ENCODE data around the gene SORCS2. TPM values are rescaled to one million over a fixed set of nuclear protein-coding genes. Genes with fewer than 3 reads are reported as not detected.

Gene SORCS2
- total RNA-seq, 1 experiment from 2014 or later: not detected

DNA sequence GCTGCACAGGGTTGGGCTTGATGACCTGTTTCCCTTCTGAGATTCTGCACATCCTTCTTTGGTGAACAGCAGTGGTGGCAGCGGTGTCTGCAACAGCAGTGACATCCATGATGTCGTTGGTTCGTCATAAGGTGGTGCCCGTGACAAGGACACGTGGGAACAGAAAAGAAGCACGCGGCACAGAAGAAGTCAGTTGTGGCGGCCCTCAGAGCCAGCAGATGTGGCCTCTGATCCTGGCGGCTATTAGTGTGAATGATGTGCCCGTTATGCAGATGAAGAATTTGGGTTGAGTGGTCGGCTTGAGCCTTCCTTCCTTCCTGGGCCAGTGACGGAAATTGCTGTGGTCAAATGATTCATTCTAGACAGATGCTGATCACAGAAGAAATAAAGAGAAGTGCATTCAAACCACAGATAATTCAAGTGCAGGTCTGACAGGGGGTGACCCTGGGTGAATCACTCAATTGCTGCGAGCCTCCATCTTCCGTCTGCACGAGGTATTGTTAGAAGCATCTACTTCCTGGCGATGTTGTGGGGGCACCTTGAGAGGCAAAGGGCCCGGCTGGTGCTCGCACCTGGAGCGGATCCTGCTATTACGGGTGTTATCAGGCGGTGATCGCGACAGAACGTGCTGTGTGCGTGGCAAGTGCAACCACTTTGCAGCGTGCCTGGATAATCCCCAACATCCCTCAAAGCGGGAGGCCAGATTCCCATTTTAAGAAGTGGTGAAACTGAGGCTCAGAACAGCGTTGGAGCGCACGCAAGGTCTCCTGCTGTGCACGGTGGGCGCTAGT lies 457.6 kb downstream of the SORCS2 start:
- DNase-seq (ENCODE audit: extremely low read depth, low read depth): no peak

DNA sequence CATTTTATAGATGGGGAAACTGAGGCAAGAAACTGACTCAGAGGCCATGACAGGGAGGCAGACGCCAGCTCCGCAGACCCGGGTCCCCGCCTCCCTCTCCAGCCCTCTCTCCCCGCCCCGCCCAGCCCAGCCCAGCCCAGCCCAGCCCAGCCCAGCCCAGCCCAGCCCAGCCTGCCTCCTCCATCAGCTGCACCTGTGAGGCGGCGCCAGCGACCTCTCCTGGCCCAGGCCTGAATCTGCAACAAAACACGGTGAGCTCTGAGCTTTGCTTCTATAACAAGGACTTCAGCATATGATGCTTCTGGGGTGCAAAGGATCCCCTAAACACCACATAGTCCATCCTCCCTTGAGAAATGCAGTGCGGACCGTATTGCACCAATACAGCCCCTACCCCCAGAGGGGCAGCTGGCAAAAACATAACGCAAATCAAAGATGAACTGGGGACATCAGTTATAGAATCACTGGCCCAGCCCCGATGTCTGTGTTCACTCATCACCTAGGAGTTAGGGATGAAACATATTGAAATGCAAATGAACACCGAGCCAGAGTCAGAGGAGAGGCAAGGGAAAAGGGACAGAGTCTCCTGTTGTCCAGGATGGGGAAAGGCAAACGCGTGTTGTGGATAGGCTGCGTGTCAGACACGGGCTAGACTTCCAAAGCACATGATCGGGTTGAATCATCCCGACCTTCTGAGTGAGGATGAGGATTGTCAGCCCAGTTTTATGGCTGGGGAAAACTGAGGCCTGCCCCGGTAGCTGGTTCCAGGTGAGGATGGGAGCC lies 458.5 kb downstream of the SORCS2 start:
- DNase-seq (ENCODE audit: extremely low read depth, low read depth): no peak

DNA sequence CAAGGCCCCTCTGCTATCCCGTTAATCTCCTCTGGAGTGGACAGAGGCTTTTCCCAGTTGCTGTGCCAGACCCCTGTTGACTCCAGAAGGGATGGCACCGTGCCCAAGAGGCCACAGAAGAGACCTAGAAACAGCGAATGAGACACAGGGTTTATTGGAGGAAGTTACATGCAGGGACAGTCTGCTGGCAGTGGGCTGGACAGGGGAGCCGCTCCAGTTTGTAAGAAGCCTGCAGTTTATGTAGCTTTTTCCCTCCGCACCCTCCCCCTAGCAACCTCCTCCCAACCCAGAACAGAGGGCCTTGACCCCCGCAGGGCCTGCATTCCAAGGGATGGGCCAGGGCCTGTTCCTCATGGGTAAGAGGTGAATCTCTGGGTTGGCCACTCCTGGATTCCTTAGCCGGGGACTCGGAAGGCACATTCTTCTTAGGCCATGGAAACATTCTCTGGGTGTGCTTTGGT lies 459.2 kb downstream of the SORCS2 start:
- no peak for DNase-seq (ENCODE audit: extremely low read depth, low read depth)

DNA sequence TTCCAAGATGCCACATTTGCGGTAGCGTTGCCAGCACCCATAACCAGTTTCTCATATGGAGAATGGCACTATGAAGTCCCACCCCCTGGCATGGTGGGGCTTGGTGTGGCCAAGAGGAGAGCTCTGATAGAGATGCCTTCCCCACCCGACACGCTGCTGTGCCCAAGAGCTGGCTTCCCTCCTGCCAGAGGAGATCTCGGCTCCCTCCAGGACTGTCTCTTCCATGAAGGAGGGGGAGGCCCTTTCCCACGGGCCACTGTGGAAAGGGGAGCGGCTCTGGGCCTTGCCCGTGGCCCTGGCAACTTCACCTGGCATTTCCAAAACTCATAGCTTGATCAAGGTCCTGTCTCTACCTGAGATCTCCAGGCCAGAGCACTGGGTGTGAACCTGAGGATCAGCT lies 459.7 kb downstream of the SORCS2 start:
- DNase-seq (ENCODE audit: extremely low read depth, low read depth): no peak

DNA sequence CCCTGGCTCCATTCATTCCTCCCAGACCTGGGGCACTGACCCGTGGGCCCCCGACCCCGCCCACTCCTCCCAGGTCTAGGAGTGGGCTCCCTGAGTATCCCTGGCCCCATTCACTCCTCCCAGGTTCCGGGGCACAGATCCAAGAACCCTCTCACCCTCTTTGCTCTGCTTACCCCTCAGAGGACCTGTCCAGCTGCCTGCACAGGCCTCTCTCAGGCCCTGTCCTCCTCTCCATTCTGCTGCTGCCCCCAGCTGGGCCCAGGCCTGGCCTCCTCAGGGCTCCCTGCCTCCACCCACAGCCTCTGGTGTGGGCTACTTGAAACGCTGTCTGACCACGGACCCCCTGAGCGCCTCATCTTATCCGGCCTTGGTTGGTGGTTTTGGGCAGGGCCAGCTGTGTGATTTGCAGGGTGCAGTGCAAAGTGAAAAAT lies 460.1 kb downstream of the SORCS2 start:
- no peak for DNase-seq (ENCODE audit: extremely low read depth, low read depth)

DNA sequence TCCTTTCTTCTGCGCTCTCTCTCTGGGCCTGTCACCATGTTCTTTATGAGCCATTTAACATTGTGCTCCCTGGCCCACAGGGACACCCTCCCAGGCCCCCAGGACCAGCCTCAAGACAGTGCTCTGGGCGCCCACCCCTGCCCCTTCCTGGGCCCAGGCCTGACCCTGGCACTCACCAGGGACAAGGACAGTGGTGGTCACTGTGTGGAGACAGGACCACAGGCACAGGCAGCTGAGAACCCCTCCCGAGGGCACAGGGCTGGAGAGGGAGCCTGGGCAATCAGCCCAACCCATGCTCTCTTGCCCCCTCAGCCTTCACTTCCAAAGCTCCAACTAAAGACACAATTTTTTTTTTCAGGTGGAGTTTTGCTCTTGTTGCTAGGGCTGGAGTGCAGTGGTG lies 460.6 kb downstream of the SORCS2 start:
- no peak for DNase-seq (ENCODE audit: extremely low read depth, low read depth)

DNA sequence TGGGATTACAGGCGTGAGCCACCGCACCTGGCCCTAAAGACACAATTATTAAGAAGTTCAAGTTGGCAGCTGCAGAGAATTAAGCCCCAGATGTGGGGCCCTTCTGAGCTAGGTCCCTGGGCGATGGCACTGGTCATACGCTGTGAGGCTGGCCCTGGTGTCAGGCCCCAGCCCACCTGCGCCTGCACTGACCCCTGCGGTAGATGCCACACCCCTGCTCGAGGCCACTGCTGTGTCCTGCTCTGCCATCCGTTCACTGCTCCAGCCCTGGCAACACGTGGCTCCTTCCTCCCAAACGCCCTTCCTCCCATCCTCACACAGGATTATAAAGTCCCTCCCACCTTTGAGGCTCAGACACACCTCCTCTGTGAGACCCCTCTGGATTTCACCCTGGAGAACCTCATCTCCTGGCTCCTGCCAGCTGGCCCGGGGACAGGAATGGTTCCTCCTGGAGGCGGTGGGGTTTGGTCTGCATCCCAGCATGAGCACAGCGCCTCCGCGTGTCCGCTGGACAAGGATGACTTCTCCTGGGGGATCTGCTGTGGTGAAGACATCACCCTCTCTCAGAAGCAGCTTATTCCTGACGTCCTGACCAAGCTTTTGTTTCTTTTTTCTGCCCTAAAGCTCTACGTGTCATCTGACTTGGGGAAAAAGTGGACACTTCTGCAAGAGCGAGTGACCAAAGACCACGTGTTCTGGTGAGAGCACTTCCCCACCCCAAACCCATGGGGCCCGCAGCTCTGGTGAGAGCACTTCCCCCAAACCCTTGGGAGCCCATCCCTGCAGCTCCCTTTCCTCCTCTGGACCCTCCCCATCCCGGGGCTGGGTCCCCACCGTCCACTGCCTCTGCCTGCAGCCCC lies 461.4 kb downstream of the SORCS2 start:
- DNase-seq (ENCODE audit: extremely low read depth, low read depth): no peak

DNA sequence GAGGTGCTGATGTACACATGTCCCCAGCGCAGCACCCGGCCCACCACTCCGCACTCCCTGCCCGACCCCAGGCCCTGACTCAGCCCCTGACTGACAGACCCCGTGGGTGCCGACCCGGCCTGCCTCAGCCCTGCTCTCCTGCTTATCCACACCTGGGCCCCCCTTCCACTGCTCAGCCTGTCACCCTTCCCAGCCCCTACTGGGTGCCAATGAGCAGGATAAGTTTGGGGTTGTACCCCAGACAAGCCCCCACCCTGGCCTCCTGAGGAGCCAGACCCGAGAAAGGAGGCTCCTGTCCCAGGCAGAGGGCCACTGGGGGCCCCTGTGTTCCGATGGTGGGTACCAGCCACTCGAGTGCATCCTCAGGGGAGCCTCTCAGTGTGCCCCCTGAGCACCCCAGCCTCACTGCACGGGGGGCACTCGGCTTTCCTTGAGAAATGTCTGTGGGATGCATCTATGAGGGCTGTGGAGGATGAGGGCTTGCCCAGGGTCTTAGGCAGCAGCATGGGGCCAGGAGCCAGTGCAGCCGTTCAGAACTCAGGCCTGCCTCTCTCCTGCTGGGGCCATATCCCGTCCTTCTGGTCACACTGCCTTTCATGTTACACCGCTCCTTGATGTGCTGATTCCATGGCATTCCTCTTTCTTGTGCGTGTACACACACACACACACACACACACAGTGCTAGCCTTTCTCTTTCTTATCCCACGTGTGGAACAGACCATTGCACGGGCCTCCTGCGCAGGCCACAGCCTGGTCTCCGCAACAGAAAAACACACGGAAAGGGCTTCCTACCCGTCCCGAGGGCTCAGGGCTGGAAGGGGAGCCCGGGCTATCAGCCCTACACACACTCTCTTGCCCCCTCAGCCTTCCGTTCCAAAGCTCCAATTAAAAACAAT lies 462.5 kb downstream of the SORCS2 start:
- DNase-seq (ENCODE audit: extremely low read depth, low read depth): no peak

DNA sequence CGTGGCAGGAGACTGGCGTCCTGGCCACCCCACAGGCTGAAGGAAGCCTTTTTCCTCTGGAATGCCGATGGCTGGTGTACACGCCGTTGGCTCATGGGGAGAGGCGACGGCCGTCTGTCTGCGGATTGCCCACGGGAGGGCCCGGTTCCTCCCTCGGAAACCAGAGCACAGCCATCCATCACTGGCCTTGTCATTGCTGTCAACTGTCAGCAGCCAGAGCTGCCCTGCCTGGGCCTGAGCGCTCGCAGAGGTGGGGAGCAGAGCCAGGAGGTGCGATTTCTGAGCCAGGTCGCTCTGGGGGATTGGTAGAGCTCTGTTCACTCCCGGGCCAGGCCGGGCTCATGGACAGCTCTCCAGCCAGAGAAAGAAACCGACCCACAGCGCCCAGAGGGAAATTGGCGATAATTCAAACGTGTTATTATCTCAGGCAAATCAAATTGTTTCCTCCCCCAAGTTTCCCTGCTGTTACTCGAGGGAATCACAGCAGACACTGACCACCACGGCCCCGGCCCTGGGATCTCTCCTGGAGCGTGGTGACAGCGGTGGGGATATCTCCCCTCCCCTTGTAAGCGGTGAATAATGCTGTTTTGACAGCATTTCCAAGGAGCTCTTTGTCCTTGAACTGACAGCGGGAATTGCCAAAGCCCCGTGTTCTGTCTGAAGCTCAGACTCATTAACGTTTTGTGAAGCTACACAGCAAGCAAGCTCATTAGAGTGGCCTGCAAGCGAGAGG lies 463.3 kb downstream of the SORCS2 start:
- DNase-seq (ENCODE audit: extremely low read depth, low read depth): no peak

DNA sequence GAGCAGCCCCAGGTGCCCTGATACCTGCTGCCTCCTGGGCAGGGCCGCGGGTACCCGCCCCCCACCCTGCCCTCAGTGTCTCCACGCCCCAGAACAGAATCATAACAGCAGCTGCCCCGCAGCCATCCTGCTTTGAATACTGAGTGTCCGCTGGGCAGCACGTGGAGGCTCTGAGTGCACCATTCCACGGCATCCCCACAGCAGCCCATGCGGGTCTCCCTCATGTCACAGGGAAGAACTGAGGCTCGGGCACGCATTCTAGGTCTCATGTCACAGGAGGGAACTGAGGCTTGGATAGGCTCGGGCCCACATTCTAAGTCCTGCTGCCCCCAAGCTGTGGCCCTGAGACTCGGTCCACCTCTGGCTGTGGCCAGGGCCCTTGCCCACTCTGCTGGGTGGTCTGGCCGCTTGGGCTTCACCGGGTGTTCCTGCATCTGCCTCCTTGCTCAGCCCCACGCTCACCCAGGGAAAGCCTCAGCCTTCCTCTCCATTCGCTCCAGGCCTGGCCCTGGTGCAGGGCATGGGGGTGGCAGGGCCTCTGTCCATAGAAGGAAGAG lies 464.0 kb downstream of the SORCS2 start:
- no peak for DNase-seq (ENCODE audit: extremely low read depth, low read depth)

DNA sequence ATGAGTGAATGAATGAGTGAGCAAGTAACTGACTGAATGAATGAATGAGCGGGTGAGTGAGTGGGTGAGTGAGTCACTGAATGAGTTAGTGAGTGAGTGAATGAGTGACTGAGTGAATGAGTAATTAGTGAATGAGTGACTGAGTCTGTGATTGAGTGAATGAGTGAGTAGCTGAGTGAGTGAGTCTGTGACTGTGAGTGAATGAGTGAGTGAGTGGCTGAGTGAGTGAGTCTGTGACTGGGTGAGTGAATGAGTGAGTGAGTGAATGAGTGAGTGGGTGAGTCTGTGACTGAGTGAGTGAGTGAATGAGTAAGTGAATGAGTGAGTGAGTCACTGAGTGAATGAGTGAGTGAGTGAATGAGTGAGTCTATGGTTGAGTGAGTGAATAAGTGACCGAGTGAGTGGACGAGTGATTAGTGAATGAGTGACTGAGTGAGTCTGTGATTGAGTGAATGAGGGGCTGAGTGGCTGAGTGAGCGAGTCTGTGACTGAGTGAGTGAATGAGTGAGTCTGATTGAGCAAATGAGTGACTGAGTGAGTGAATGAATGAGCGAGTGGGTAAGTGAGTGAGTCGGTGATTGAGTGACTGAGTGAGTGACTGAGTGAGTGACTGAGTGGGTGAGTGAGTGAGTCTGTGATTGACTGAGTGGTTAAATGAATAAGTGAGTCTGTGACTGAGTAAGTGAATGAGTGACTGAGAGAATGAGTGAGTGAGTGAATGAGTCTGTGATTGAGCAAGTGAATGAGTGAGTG lies 465.4 kb downstream of the SORCS2 start:
- DNase-seq (ENCODE audit: extremely low read depth, low read depth): no peak

DNA sequence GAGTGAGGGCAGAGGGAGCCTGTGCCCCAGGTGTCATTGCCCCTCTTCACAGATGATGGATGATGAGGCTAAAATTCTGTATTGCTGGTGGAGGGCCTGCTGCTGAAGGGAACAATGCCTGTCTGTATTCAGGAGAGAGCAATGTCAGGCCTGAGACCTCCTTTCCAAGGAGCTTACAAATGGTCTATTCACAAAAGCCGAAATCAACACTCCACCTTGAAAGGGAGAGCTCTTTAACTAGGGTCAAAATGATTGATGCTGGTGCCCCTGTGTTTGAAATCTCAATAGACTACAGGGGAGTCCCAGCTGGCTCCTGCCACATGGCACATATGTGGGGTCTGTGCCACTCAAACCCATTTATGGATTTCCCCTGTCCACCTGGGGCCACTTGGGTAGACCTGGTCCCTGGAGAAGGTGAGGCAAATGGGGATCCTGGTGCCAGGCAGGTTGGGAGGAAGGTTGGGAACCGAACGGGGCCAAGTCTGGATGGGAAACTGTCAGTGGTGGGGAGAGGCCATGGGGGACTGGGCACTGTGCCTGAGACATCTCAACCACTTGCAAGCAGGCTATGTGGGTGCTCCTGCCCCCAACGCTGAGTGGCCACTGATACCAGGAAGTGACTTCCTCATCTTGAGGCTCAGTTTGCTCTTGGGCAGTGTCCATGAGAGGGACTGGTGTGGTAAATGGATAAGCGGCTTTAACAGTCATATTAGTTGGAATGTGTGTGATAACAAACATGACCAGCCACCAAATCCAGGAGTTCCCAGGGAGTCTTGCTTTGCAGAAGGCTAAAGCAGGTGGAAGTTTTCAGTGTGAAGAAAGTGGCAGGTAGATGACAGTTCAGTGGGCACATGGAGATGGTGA lies 466.2 kb downstream of the SORCS2 start:
- DNase-seq (ENCODE audit: extremely low read depth, low read depth): no peak

DNA sequence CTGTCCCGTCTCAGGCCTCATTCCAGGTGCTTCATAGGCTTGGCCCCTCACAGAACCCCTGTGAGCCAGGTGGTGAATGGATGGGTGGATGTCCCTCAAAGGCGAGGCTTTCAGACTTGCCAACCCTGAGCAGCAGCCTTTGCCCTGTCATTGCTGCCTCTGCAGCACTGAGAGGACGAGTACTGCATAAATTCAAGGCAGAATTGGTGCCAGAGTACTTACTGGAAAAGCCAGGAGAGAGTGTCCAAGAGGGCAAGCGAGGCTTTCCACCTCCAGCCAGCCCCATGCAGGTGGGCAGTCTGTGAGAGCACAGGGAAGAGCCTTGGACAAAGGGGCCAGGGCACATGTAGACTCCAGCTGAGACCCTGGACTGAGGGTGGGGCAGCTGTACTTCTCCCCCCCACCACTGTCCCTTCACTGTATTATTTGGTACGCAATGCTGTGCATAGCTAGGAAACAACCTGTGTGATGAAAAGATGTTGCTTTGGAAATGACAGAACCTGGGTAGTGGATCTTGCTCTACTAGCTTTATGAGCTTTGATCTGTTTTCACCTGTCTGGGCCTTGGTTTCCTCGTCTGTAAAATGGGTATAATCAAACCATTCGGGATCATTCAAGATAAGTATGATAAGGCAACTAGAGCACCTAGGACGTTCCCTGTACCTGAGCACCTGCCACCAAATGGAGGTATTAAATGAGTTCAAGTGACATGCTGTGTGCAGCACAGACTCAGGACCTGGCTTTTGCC lies 467.3 kb downstream of the SORCS2 start:
- no peak for DNase-seq (ENCODE audit: extremely low read depth, low read depth)

DNA sequence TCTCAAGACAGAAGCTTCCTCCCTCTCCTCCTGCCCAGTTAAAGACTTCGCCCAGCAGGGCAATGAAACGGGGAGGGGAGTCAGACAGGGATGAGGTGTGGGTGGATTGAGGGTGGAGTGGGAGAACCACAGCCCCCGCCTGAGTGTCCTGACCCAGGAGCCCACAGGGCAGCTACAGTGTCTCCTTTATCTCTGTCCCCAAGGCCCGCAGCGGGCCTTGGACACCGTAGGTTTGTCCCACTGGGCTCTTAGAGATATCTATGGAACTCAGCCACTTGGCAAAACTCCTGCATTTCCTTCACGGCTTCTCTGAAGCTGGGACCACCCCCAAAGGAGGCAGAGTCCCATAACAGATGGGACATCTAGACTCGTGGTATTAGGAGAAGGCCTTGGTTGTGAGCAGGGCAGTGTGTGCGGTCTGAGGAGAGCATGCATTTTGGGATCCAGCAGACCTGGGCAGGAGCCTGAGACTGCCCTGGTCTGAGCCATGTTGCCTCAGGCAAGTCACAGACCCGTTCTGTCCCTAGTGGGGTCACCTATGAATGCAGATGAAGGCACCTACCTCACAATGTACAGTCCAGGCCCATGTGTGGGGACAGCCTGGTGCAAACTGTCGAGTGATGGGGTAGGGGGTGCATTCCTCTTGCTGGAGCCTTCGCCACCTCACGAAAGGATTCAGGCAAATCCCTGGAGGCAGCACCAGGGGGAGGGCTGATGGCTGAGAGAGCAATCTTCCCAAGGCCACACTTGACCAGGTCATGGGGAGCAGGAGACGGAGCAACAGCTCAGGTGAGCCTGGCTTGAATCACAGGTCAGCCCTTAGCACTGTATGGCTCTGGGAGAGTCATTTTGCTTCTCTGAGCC lies 468.1 kb downstream of the SORCS2 start:
- no peak for DNase-seq (ENCODE audit: extremely low read depth, low read depth)

DNA sequence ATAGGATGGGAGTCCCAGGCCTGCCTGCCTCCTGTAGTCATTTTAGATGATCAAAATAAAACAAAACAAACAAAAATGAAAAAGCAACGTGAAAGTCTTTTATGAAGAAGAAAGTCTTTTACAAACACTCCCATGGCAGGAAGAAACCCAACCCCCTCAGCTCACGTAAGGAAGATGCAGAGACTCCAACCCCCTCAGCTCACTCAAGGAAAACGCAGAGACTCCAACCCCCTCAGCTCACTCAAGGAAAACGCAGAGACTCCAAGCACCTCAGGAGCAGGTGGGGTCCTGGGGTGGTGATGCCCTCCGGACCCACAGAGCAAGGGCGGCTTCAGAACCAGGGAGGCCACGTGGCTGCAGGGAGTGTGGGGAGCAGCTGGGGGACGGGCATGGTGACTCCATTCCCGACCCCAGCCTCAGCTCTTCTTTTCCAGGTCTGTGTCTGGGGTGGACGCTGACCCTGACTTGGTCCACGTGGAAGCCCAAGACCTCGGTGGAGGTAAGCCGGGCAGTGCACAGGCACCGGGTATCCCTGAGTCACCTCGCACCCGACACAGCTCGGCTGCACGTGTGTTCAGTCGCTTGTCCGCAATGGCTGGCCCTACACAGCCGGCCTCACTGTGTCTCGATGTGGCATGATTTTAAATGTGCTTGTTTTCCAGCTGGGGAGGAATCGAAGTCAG lies 468.9 kb downstream of the SORCS2 start:
- DNase-seq (ENCODE audit: extremely low read depth, low read depth): no peak
